K562 (cell line): ENCODE data around the gene SLC9A3. TPM values are rescaled to one million over a fixed set of nuclear protein-coding genes. Genes with fewer than 3 reads are reported as not detected.

ENCODE experiments used
- ATAC-seq: fragments of 200-7000 bp; cut with Tn5 transposase; 3 replicates; pipeline ENCODE4 v1.9.1; 2020; ENCODE audit warnings: moderate library complexity
- BruUV-seq: library from RNA; stranded (reverse); fragments of 400-500 nt; replicated peaks from 2 replicates; lab custom pipeline; 2021; lab: Mats Ljungman, UMichigan
- CTCF ChIA-PET: fragments of 300-600 bp; formaldehyde crosslinking; extraction: SDS; loops from one replicate; lab custom pipeline; 2021; ENCODE audit warnings: low intra/inter-chr PET ratio; lab: Yijun Ruan, JAX
- POLR2A ChIA-PET: fragments of 300-600, 350-650 bp; sonication (Branson Sonifier 250); formaldehyde crosslinking; extraction: SDS; loops from one replicate; lab custom pipeline; 2021; ENCODE audit warnings: antibody characterized with exemption, inconsistent platforms; lab: Yijun Ruan, JAX
- DNase-seq, 4 experiments: peaks; one replicate each; pipeline versions ENCODE4 v3.0.0 to v3.0.0-alpha.2; 2011 to 2018; ENCODE audit warnings: low spot score in 3 of 4, mixed read lengths in 3 of 4; ENCODE audit errors: extremely low read depth in 1 of 4
- FAIRE-seq: peaks from 2 replicates; lab custom pipeline; 2011; peaks lifted over from hg19 to GRCh38; lab: Jason Lieb, UNC
- H2AFZ ChIP-seq: 2 replicates; pipeline ENCODE4 v1.6.0; 2011; ENCODE audit warnings: low read depth, low read length, control low read depth, inconsistent platforms
- H3K27ac ChIP-seq: fragments of 200-600 bp; 3 replicates; pipeline ENCODE4 v1.8.0; 2011; ENCODE audit warnings: low read depth, mild to moderate bottlenecking, control low read depth, inconsistent platforms, low read length, moderate library complexity, mixed read lengths; ENCODE audit errors: extremely low read depth
- H3K27me3 ChIP-seq, 2 experiments: fragments of 300-600 bp in 1 of 2; 2 replicates in 1 of 2; 3 replicates in 1 of 2; pipeline versions ENCODE4 v1.6.0 to v1.8.0; 2011; ENCODE audit warnings: inconsistent platforms in 2 of 2, low read length in 2 of 2, mild to moderate bottlenecking in 1 of 2, mixed read lengths in 1 of 2, moderate library complexity in 1 of 2; ENCODE audit not compliant: control insufficient read depth in 2 of 2, insufficient read depth in 2 of 2
- H3K36me3 ChIP-seq: fragments of 300-600 bp; 3 replicates; pipeline ENCODE4 v1.8.0; 2011; ENCODE audit warnings: mild to moderate bottlenecking, low read length, inconsistent platforms; ENCODE audit not compliant: control insufficient read depth, insufficient read depth
- H3K4me1 ChIP-seq, 2 experiments: fragments of 200-600 bp in 1 of 2; replicated peaks in 1 of 2; 2 replicates in 1 of 2; 3 replicates in 1 of 2; pipeline versions ENCODE4 v1.5.1 to v1.8.0; 2011; ENCODE audit warnings: inconsistent platforms in 2 of 2, low read length in 2 of 2, mild to moderate bottlenecking in 1 of 2, mixed read lengths in 1 of 2, moderate library complexity in 1 of 2; ENCODE audit not compliant: control insufficient read depth in 2 of 2, insufficient read depth in 2 of 2
- H3K4me2 ChIP-seq: 2 replicates; pipeline ENCODE4 v1.6.1; 2011; ENCODE audit warnings: low read length, control low read depth, inconsistent platforms, mixed read lengths; ENCODE audit not compliant: insufficient read depth
- H3K4me3 ChIP-seq: fragments of 200-600 bp; sonication (generic), shearing (Covaris generic); 2 replicates; pipeline ENCODE4 v1.5.1; 2016; ENCODE audit warnings: control low read depth, inconsistent platforms
- H3K79me2 ChIP-seq: fragments of 200-600 bp; 3 replicates; pipeline ENCODE4 v1.8.0; 2011; ENCODE audit warnings: low read length, inconsistent platforms; ENCODE audit not compliant: control insufficient read depth, insufficient read depth
- H3K9ac ChIP-seq, 2 experiments: 2 replicates each; pipeline versions ENCODE4 v1.6.0 to v1.6.1; 2011; ENCODE audit warnings: low read depth in 2 of 2, low read length in 2 of 2, control low read depth in 1 of 2, inconsistent platforms in 1 of 2, mild to moderate bottlenecking in 1 of 2, mixed read lengths in 1 of 2; ENCODE audit not compliant: insufficient read depth in 1 of 2
- H3K9me1 ChIP-seq: one replicate; pipeline ENCODE4 v1.6.0; 2011; ENCODE audit warnings: inconsistent platforms, mild to moderate bottlenecking, low read length, moderate library complexity; ENCODE audit not compliant: control insufficient read depth, insufficient read depth
- H3K9me3 ChIP-seq: replicated peaks from 2 replicates; pipeline ENCODE4 v1.5.1; 2011; ENCODE audit warnings: low read depth, low read length, inconsistent platforms; ENCODE audit not compliant: control insufficient read depth, insufficient read depth
- H4K20me1 ChIP-seq: replicated peaks from 2 replicates; pipeline ENCODE4 v1.6.1; 2011; ENCODE audit warnings: low read length, inconsistent platforms, mixed read lengths; ENCODE audit not compliant: control insufficient read depth, insufficient read depth
- ATF1 ChIP-seq, 2 experiments: fragments of 450-650 bp in 1 of 2; IDR thresholded peaks; 2 replicates each; pipeline ENCODE4 v1.6.1; 2016; ENCODE audit warnings: missing compliant biosample characterization in 1 of 2, missing genetic modification characterization in 1 of 2
- ATF2 ChIP-seq: sonication (generic); formaldehyde crosslinking; IDR thresholded peaks from 2 replicates; pipeline ENCODE4 v1.8.1; 2022; ENCODE audit warnings: missing genetic modification reagents
- CC2D1A ChIP-seq: fragments of 450-650 bp; IDR thresholded peaks from 2 replicates; pipeline ENCODE4 v1.6.1; 2017; ENCODE audit warnings: mild to moderate bottlenecking
- HNRNPH1 ChIP-seq: fragments of 200-400 bp; formaldehyde crosslinking; optimal IDR thresholded peaks from 2 replicates; pipeline ENCODE3; 2017; ENCODE audit warnings: low read depth, mild to moderate bottlenecking, low read length, moderate library complexity
- POLR2AphosphoS2 ChIP-seq: IDR thresholded peaks from 2 replicates; pipeline ENCODE4 v1.6.1; 2012; ENCODE audit warnings: low read length, improper control_type of control experiment
- RFX7 ChIP-seq: fragments of 250-450 bp; sonication (Bioruptor Pico); IDR thresholded peaks from 2 replicates; pipeline ENCODE4 v1.5.1; 2021; ENCODE audit warnings: mild to moderate bottlenecking
- RNF2 ChIP-seq: sonication (generic); IDR thresholded peaks from 2 replicates; pipeline ENCODE4 v1.6.1; 2016
- RREB1 ChIP-seq: fragments of 250-450 bp; sonication (Bioruptor Pico); IDR thresholded peaks from 2 replicates; pipeline ENCODE4 v1.4.0; 2020
- SMAD3 ChIP-seq: fragments of 450-650 bp; formaldehyde crosslinking; conservative IDR thresholded peaks from 2 replicates; pipeline ENCODE4 v1.4.0; 2020; ENCODE audit warnings: mild to moderate bottlenecking
- SMARCA5 ChIP-seq: fragments of 450-650 bp; IDR thresholded peaks from 2 replicates; pipeline ENCODE4 v1.6.1; 2016
- TFAM ChIP-seq: fragments of 250-450 bp; sonication (Bioruptor Pico); conservative IDR thresholded peaks from 2 replicates; pipeline ENCODE4 v1.5.0; 2021; ENCODE audit warnings: mild to moderate bottlenecking, moderate library complexity
- ZEB2 ChIP-seq: fragments of 450-650 bp; IDR thresholded peaks from 2 replicates; pipeline ENCODE4 v1.6.1; 2016
- ZNF140 ChIP-seq: fragments of 250-450 bp; sonication (Bioruptor Pico); IDR thresholded peaks from 2 replicates; pipeline ENCODE4 v1.8.0; 2021; ENCODE audit warnings: moderate library complexity, mild to moderate bottlenecking, inconsistent platforms
- ZNF740 ChIP-seq, 3 experiments: fragments of 200-800 bp in 1 of 3; sonication (Bioruptor generic) in 1 of 3; sonication (generic) in 1 of 3; formaldehyde crosslinking in 1 of 3; IDR thresholded peaks; 2 replicates each; pipeline versions ENCODE4 v1.6.1 to v1.8.0; 2016 to 2022; ENCODE audit warnings: mild to moderate bottlenecking in 2 of 3, missing compliant biosample characterization in 2 of 3, missing genetic modification characterization in 2 of 3, missing genetic modification reagents in 1 of 3
- WGBS: fragments of 100-300 bp; shearing (Covaris generic); methylation state at CpG from one replicate; pipeline ENCODE4 v1.1.6; 2016; ENCODE audit warnings: low coverage, mixed read lengths; ENCODE audit not compliant: insufficient coverage; ENCODE audit errors: missing lambda C conversion rate; 5-methylcytosine and 5-hydroxymethylcytosine counted together
- in situ Hi-C: fragments of 300-500 bp; cut with MboI; formaldehyde crosslinking; loops from 4 replicates; pipeline ENCODE4 v1.15.0; 2018; ENCODE audit warnings: inconsistent platforms, mixed read lengths
- intact Hi-C: fragments of 100-400 bp; cut with micrococcal nuclease; formaldehyde crosslinking; loops from 2 replicates; pipeline ENCODE4 v1.14.2; 2022
- polyA plus RNA-seq, 8 experiments: library from polyadenylated mRNA; depleted of rRNA in 4 of 8; stranded (reverse) in 5 of 8; unstranded in 3 of 8; fragments of >200 nt; fragmentation: Nextera tagmentation in 2 of 8; fragmentation: Illumina TruSeq in 1 of 8; extraction: Ambion mirVana in 2 of 8; extraction: Trizol in 1 of 8; gene quantifications; 2 replicates each; pipeline versions ENCODE4 v1.2.1 to v1.2.3, GENCODE V29; 2011 to 2014; ENCODE audit warnings: inconsistent platforms in 1 of 8, missing spikeins in 1 of 8
- total RNA-seq, 7 experiments: library from RNA; depleted of rRNA in 6 of 7; stranded (reverse); fragments of >200 nt in 6 of 7; fragmentation: Illumina TruSeq in 2 of 7; extraction: Trizol in 2 of 7; gene quantifications; 2 replicates each; pipeline versions ENCODE4 v1.2.1 to v1.2.3, GENCODE V29; 2011 to 2021; ENCODE audit warnings: low replicate concordance in 1 of 7

The SLC9A3 gene
- total and polyA plus RNA-seq, 9 of the 15 experiments (the other 6 are each of a cell fraction or from before 2014, with no cell fraction given), result 1.5 to 5.8 (median 3.7) TPM; not detected in 2

GRCh38 chr5:432201-432927 is 91.9 kb downstream of the SLC9A3 start:
- CTCF ChIA-PET, result no interaction called here
- H3K79me2 ChIP-seq, result no peaks in the 10 kb centered on the region
- no peak overlapping the region for H3K27ac ChIP-seq
- no peak for DNase-seq
- no TSS peak for BruUV-seq
- no peak overlapping the region for H3K9ac ChIP-seq
- WGBS, result 20% methylated on average over 18 of the region's 18 CpGs
- peak; percentile 37 for FAIRE-seq
- peaks cover 44 to 93% of the 10 kb centered on the region in 2 experiments for H3K27me3 ChIP-seq
- no peaks in the 10 kb centered on the region; the same call in 1 of the 2 replicates for H4K20me1 ChIP-seq
- no peak overlapping the region for H3K4me2 ChIP-seq
- no peak overlapping the region for H3K4me3 ChIP-seq
- H3K9me3 ChIP-seq, result no peaks in the 10 kb centered on the region
- H2AFZ ChIP-seq, result no peak overlapping the region
- in situ Hi-C loops (loop anchor here (5.0 kb wide), 1 partner anchor 120 kb away; no protein-coding TSS in a partner anchor), intact Hi-C loops (no loop called here)
- no peaks in the 10 kb centered on the region for H3K36me3 ChIP-seq
- TF ChIP-seq ATF1 (CRISPR knock-in tag; IDR thresholded peaks at IDR 0.05), result no peak
- TF ChIP-seq ATF1 (tag; IDR thresholded peaks at IDR 0.05), result no peak
- no peak for TF ChIP-seq TFAM
- TF ChIP-seq HNRNPH1, result no peak
- no peak for TF ChIP-seq POLR2AphosphoS2
- no peak for TF ChIP-seq ZEB2
- TF ChIP-seq ZNF140 (CRISPR knock-in tag), result no peak
- TF ChIP-seq RFX7, result no peak
- TF ChIP-seq RNF2, result no peak
- no peak for TF ChIP-seq ZNF740 (CRISPR knock-in tag; IDR thresholded peaks at IDR 0.05)
- no peak for TF ChIP-seq ZNF740 (tag; IDR thresholded peaks at IDR 0.05)
- TF ChIP-seq SMAD3, result no peak
- no peak for TF ChIP-seq ATF2
- no peak for TF ChIP-seq SMARCA5
- TF ChIP-seq RREB1 (CRISPR knock-in tag), result no peak
- TF ChIP-seq CC2D1A, result no peak
- POLR2A ChIA-PET, result interaction anchor here (0.7 kb wide), 2 partner anchors 9 to 702 kb away, joined by 3 read pairs; no protein-coding TSS in a partner anchor
- H3K9me1 ChIP-seq, result no peaks in the 10 kb centered on the region
- no peak for ATAC-seq
- H3K4me1 ChIP-seq, result peaks cover 0 to 52% of the 10 kb centered on the region in 2 experiments; a peak in 2 of 5 replicates
